Neural cell (in vitro differentiated cells): ENCODE data around the gene CAV2. TPM values are rescaled to one million over a fixed set of nuclear protein-coding genes. Genes with fewer than 3 reads are reported as not detected.

Source experiments
- H2AFZ ChIP-seq: fragments of 200-600, 300-800 bp; sonication (generic), shearing (Covaris generic); 2 replicates; pipeline ENCODE4 v1.6.0; 2014; ENCODE audit warnings: low read depth, mild to moderate bottlenecking, antibody characterized with exemption, low read length, moderate library complexity
- H3F3A ChIP-seq: fragments of 200-600 bp; shearing (Covaris generic); 2 replicates; pipeline ENCODE4 v1.6.1; 2016; ENCODE audit warnings: mild to moderate bottlenecking, moderate library complexity, mixed read lengths, antibody characterized with exemption, low read length; ENCODE audit not compliant: insufficient read depth, poor library complexity, severe bottlenecking
- H3K27ac ChIP-seq: fragments of 200-600, 300-800 bp; sonication (generic), shearing (Covaris generic); 2 replicates; pipeline ENCODE4 v1.5.1; 2014; ENCODE audit warnings: mild to moderate bottlenecking, low read length, moderate library complexity
- H3K27me3 ChIP-seq: fragments of 300-800, 200-600 bp; sonication (generic), shearing (Covaris generic); 2 replicates; pipeline ENCODE4 v1.6.0; 2014; ENCODE audit warnings: mild to moderate bottlenecking, low read depth, low read length, moderate library complexity; ENCODE audit not compliant: insufficient read depth
- H3K36me3 ChIP-seq: fragments of 300-800, 200-600 bp; sonication (generic), shearing (Covaris generic); 2 replicates; pipeline ENCODE4 v1.5.1; 2014; ENCODE audit warnings: mild to moderate bottlenecking, antibody characterized with exemption, low read length, moderate library complexity; ENCODE audit not compliant: insufficient read depth
- H3K4me2 ChIP-seq: fragments of 300-800, 200-600 bp; sonication (generic), shearing (Covaris generic); 2 replicates; pipeline ENCODE4 v1.6.0; 2014; ENCODE audit warnings: mild to moderate bottlenecking, low read length
- H3K4me3 ChIP-seq: fragments of 300-800, 200-600 bp; sonication (generic), shearing (Covaris generic); 2 replicates; pipeline ENCODE4 v1.5.1; 2014; ENCODE audit warnings: mild to moderate bottlenecking, low read length, moderate library complexity
- H3K79me2 ChIP-seq: fragments of 200-600 bp; shearing (Covaris generic); replicated peaks from 2 replicates; pipeline ENCODE4 v1.6.0; 2014; ENCODE audit warnings: mild to moderate bottlenecking, low read length, moderate library complexity; ENCODE audit not compliant: insufficient read depth
- H3K9ac ChIP-seq: fragments of 300-800, 200-600 bp; sonication (generic), shearing (Covaris generic); 2 replicates; pipeline ENCODE4 v1.6.1; 2016; ENCODE audit warnings: mild to moderate bottlenecking, low read length, mixed read lengths
- H3K9me2 ChIP-seq: fragments of 200-600 bp; shearing (Covaris generic); 2 replicates; pipeline ENCODE4 v1.6.1; 2016; ENCODE audit warnings: mild to moderate bottlenecking, low read length, mixed read lengths; ENCODE audit not compliant: insufficient read depth
- H3K9me3 ChIP-seq: fragments of 200-600, 300-800 bp; sonication (generic), shearing (Covaris generic); 2 replicates; pipeline ENCODE4 v1.6.1; 2016; ENCODE audit warnings: mild to moderate bottlenecking, mixed run types, low read length, moderate library complexity, mixed read lengths
- H4K20me1 ChIP-seq: fragments of 200-600 bp; shearing (Covaris generic); 2 replicates; pipeline ENCODE4 v1.6.1; 2016; ENCODE audit warnings: mild to moderate bottlenecking, mixed run types; ENCODE audit not compliant: insufficient read depth
- EP300 ChIP-seq: fragments of 450-650 bp; conservative IDR thresholded peaks from 2 replicates; pipeline ENCODE4 v1.6.1; 2014; ENCODE audit warnings: antibody characterized with exemption, mild to moderate bottlenecking, moderate library complexity; ENCODE audit not compliant: poor library complexity, severe bottlenecking
- EZH2 ChIP-seq: fragments of 200-600, 300-800 bp; shearing (Covaris generic), sonication (generic); IDR thresholded peaks from 2 replicates; pipeline ENCODE4 v1.6.1; 2014; ENCODE audit warnings: antibody characterized with exemption, low read length, borderline replicate concordance, mild to moderate bottlenecking; ENCODE audit not compliant: insufficient read depth, poor library complexity, severe bottlenecking
- MXI1 ChIP-seq: fragments of 450-650 bp; conservative IDR thresholded peaks from 2 replicates; pipeline ENCODE4 v1.6.1; 2014; ENCODE audit warnings: antibody characterized with exemption, mild to moderate bottlenecking; ENCODE audit not compliant: poor library complexity, severe bottlenecking
- POLR2AphosphoS5 ChIP-seq: IDR thresholded peaks from 2 replicates; pipeline ENCODE4 v1.6.1; 2012
- RAD21 ChIP-seq: fragments of 450-650 bp; conservative IDR thresholded peaks from 2 replicates; pipeline ENCODE4 v1.6.1; 2014; ENCODE audit warnings: antibody characterized with exemption, mild to moderate bottlenecking, moderate library complexity
- REST ChIP-seq: IDR thresholded peaks from 2 replicates; pipeline ENCODE4 v1.6.1; 2012; ENCODE audit warnings: borderline replicate concordance
- SMC3 ChIP-seq: fragments of 450-650 bp; conservative IDR thresholded peaks from 2 replicates; pipeline ENCODE4 v1.6.1; 2014; ENCODE audit warnings: antibody characterized with exemption, mild to moderate bottlenecking, moderate library complexity; ENCODE audit not compliant: poor library complexity
- TAF1 ChIP-seq: IDR thresholded peaks from 2 replicates; pipeline ENCODE4 v1.6.1; 2012; ENCODE audit warnings: low read depth
- polyA plus RNA-seq: library from polyadenylated mRNA; depleted of rRNA; stranded (reverse); fragments of >200 nt; gene quantifications from 2 replicates; pipeline ENCODE4 v1.2.3, GENCODE V29; 2014
- TF ChIP-seq, protein P1 (sequence below): fragments of 450-650 bp; IDR thresholded peaks from 2 replicates; pipeline ENCODE4 v1.5.1; 2014; ENCODE audit warnings: antibody characterized with exemption, mild to moderate bottlenecking, moderate library complexity; ENCODE audit not compliant: poor library complexity, severe bottlenecking

The CAV2 gene
- polyA plus RNA-seq, 1 donor from 2014 or later = not detected

GRCh38 chr7:116525913-116526861, 26.6 kb downstream of the CAV2 start:
- H3K4me3 ChIP-seq = peak overlapping the region; percentile 74
- no peak overlapping the region for H2AFZ ChIP-seq
- no peaks in the 10 kb centered on the region for H3K9me3 ChIP-seq
- H3F3A ChIP-seq = no peaks in the 10 kb centered on the region
- TF ChIP-seq RAD21 (peak; percentile 48), MXI1 (peak; percentile 20), POLR2AphosphoS5 (no peak), EP300 (no peak), SMC3 (peak; percentile 66), EZH2 (no peak), TAF1 (no peak)
- TF ChIP-seq, protein P1, sequence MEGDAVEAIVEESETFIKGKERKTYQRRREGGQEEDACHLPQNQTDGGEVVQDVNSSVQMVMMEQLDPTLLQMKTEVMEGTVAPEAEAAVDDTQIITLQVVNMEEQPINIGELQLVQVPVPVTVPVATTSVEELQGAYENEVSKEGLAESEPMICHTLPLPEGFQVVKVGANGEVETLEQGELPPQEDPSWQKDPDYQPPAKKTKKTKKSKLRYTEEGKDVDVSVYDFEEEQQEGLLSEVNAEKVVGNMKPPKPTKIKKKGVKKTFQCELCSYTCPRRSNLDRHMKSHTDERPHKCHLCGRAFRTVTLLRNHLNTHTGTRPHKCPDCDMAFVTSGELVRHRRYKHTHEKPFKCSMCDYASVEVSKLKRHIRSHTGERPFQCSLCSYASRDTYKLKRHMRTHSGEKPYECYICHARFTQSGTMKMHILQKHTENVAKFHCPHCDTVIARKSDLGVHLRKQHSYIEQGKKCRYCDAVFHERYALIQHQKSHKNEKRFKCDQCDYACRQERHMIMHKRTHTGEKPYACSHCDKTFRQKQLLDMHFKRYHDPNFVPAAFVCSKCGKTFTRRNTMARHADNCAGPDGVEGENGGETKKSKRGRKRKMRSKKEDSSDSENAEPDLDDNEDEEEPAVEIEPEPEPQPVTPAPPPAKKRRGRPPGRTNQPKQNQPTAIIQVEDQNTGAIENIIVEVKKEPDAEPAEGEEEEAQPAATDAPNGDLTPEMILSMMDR = peak; percentile 72
- peak overlapping the region; percentile 34 for H3K9ac ChIP-seq
- H3K79me2 ChIP-seq = no peaks in the 10 kb centered on the region
- peak overlapping the region; percentile 94 for H3K4me2 ChIP-seq
- no peaks in the 10 kb centered on the region for H3K36me3 ChIP-seq
- H3K27ac ChIP-seq = no peak overlapping the region
- H3K27me3 ChIP-seq = peaks cover 56% of the 10 kb centered on the region
- H4K20me1 ChIP-seq = no peaks in the 10 kb centered on the region
- H3K9me2 ChIP-seq = no peaks in the 10 kb centered on the region

GRCh38 chr7:116526897-116527296, 27.4 kb downstream of the CAV2 start:
- H3K4me3 ChIP-seq = peak overlapping the region; percentile 74
- no peaks in the 10 kb centered on the region for H3F3A ChIP-seq
- H2AFZ ChIP-seq = no peak overlapping the region
- no peaks in the 10 kb centered on the region for H3K36me3 ChIP-seq
- peak overlapping the region; percentile 94 for H3K4me2 ChIP-seq
- no peak overlapping the region for H3K27ac ChIP-seq
- peaks cover 56% of the 10 kb centered on the region for H3K27me3 ChIP-seq
- H3K9me2 ChIP-seq = no peaks in the 10 kb centered on the region
- H3K9ac ChIP-seq = no peak overlapping the region
- H4K20me1 ChIP-seq = no peaks in the 10 kb centered on the region
- TF ChIP-seq MXI1 (no peak), REST (no peak), EZH2 (no peak), SMC3 (no peak)
- no peaks in the 10 kb centered on the region for H3K9me3 ChIP-seq
- H3K79me2 ChIP-seq = no peaks in the 10 kb centered on the region
